OCI-LY1 (cell line): ENCODE measurements around the gene SPI1.

Source experiments
- EZH2 ChIP-seq: fragments of 200-600 bp; sonication (generic), shearing (Covaris generic); IDR thresholded peaks from 2 replicates; pipeline ENCODE4 v1.8.0; 2017; ENCODE audit warnings: borderline replicate concordance, mixed run types, mild to moderate bottlenecking, antibody characterized with exemption, low read length, moderate library complexity, mixed read lengths
- TF ChIP-seq, protein P1 (sequence below): fragments of 200-600 bp; sonication (generic), shearing (Covaris generic); IDR thresholded peaks from 2 replicates; pipeline ENCODE4 v1.5.1; 2017; ENCODE audit warnings: mild to moderate bottlenecking, antibody characterized with exemption, low read length, moderate library complexity, mixed read lengths

DNA sequence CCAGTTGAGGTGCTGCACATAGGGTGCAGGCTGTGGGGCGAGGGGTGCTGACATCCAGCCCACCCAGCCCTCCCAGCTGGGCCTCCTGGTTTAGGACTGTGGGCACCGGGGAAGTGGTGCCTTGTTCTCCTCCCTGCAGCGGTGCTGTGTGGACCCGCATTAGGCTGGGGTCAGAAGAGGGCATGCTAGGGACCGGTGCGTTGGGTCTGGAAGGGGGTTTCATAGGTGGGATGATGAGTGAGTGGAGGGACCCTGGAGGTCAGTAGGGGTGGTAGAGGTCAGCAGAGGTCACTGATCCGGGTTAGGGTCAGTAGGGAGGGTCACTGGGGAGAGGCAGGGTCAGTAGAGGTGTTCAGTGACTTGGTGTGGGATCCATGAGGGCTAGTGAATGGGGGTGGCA is 19.2 kb downstream of the SPI1 start:
- TF ChIP-seq, protein P1, sequence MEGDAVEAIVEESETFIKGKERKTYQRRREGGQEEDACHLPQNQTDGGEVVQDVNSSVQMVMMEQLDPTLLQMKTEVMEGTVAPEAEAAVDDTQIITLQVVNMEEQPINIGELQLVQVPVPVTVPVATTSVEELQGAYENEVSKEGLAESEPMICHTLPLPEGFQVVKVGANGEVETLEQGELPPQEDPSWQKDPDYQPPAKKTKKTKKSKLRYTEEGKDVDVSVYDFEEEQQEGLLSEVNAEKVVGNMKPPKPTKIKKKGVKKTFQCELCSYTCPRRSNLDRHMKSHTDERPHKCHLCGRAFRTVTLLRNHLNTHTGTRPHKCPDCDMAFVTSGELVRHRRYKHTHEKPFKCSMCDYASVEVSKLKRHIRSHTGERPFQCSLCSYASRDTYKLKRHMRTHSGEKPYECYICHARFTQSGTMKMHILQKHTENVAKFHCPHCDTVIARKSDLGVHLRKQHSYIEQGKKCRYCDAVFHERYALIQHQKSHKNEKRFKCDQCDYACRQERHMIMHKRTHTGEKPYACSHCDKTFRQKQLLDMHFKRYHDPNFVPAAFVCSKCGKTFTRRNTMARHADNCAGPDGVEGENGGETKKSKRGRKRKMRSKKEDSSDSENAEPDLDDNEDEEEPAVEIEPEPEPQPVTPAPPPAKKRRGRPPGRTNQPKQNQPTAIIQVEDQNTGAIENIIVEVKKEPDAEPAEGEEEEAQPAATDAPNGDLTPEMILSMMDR: no peak
- no peak for TF ChIP-seq EZH2
